ENCODE data around the gene PMIS2. TPM values are rescaled to one million over a fixed set of nuclear protein-coding genes. Genes with fewer than 3 reads are reported as not detected.
A peak's percentile ranks its signal among the peaks of the same experiment; 100 is the strongest.
"Not testable (repeated sequence)": the region's sequence is repeated elsewhere in the genome, so short reads cannot be mapped to it uniquely, and the experiment has no call there.

Gene PMIS2
- total RNA-seq, 1 donor from 2014 or later = not detected

- Mint-ChIP-seq H3K36me3 (no peaks in the 10 kb centered on the region), H3K4me3 (no peak overlapping the region), H3K27ac (no peak overlapping the region), H3K27me3 (peaks cover 28% of the 10 kb centered on the region), H3K4me1 (ENCODE audit: unreplicated experiment) (no peaks in the 10 kb centered on the region), H3K9me3 (no peaks in the 10 kb centered on the region)
- no peak for TF ChIP-seq CTCF (conservative IDR thresholded peaks at IDR 0.05)
- DNase-seq (ENCODE audit: extremely low spot score, unreplicated experiment) = no peak
Measured at GRCh38 chr19:35582760-35583159, 3.2 kb upstream of the PMIS2 start.

GRCh38 chr19:35587321-35587720, 1.3 kb downstream of the PMIS2 start:
- no peak for DNase-seq (ENCODE audit: extremely low spot score, unreplicated experiment)
- H3K36me3 Mint-ChIP-seq = no peaks in the 10 kb centered on the region
- peaks cover 28% of the 10 kb centered on the region for H3K27me3 Mint-ChIP-seq
- H3K27ac Mint-ChIP-seq = no peak overlapping the region
- no peaks in the 10 kb centered on the region for H3K9me3 Mint-ChIP-seq
- no peaks in the 10 kb centered on the region for H3K4me1 Mint-ChIP-seq (ENCODE audit: unreplicated experiment)
- H3K4me3 Mint-ChIP-seq = no peak overlapping the region
- no peak for TF ChIP-seq CTCF (conservative IDR thresholded peaks at IDR 0.05)

GRCh38 chr19:35590875-35591274, 4.9 kb downstream of the PMIS2 start:
- Mint-ChIP-seq H3K36me3 (no peaks in the 10 kb centered on the region), H3K27me3 (peaks cover 12% of the 10 kb centered on the region), H3K4me1 (ENCODE audit: unreplicated experiment) (no peaks in the 10 kb centered on the region), H3K9me3 (no peaks in the 10 kb centered on the region), H3K4me3 (no peak overlapping the region), H3K27ac (no peak overlapping the region)
- no peak for TF ChIP-seq CTCF (conservative IDR thresholded peaks at IDR 0.05)
- DNase-seq (ENCODE audit: extremely low spot score, unreplicated experiment) = no peak

GRCh38 chr19:35592226-35592625, 6.3 kb downstream of the PMIS2 start:
- TF ChIP-seq CTCF (conservative IDR thresholded peaks at IDR 0.05) = peak; percentile 71
- no peak for DNase-seq (ENCODE audit: extremely low spot score, unreplicated experiment)
- no peaks in the 10 kb centered on the region for H3K36me3 Mint-ChIP-seq
- no peak overlapping the region for H3K4me3 Mint-ChIP-seq
- no peaks in the 10 kb centered on the region for H3K9me3 Mint-ChIP-seq
- H3K27me3 Mint-ChIP-seq = peaks cover 14% of the 10 kb centered on the region
- no peak overlapping the region for H3K27ac Mint-ChIP-seq
- H3K4me1 Mint-ChIP-seq (ENCODE audit: unreplicated experiment) = no peaks in the 10 kb centered on the region

GRCh38 chr19:35595026-35595425, 9.1 kb downstream of the PMIS2 start:
- H3K4me3 Mint-ChIP-seq; H3K9me3 Mint-ChIP-seq; H3K27ac Mint-ChIP-seq; H3K4me1 Mint-ChIP-seq (ENCODE audit: unreplicated experiment); H3K36me3 Mint-ChIP-seq; DNase-seq (ENCODE audit: extremely low spot score, unreplicated experiment): not testable (repeated sequence)
- peaks cover 21% of the 10 kb centered on the region for H3K27me3 Mint-ChIP-seq

GRCh38 chr19:35595928-35596327, 10.0 kb downstream of the PMIS2 start:
- no peaks in the 10 kb centered on the region for H3K4me1 Mint-ChIP-seq (ENCODE audit: unreplicated experiment)
- H3K27me3 Mint-ChIP-seq = peaks cover 26% of the 10 kb centered on the region
- H3K4me3 Mint-ChIP-seq = no peak overlapping the region
- H3K27ac Mint-ChIP-seq = no peak overlapping the region
- no peaks in the 10 kb centered on the region for H3K36me3 Mint-ChIP-seq
- no peak for TF ChIP-seq CTCF (conservative IDR thresholded peaks at IDR 0.05)
- no peaks in the 10 kb centered on the region for H3K9me3 Mint-ChIP-seq
- DNase-seq (ENCODE audit: extremely low spot score, unreplicated experiment) = no peak

Measured in type B pancreatic cell (in vitro differentiated cells).